Parathyroid adenoma (tissue), 2 donors: Measurements from ENCODE around the gene FBRSL1.

ENCODE experiments used
- H2AFZ ChIP-seq: fragments of 300-600 bp; sonication (generic); one replicate; pipeline ENCODE4 v1.7.0; 2017; ENCODE audit warnings: antibody characterized with exemption, mild to moderate bottlenecking
- H3K27ac ChIP-seq: fragments of 300-600 bp; sonication (generic); one replicate; pipeline ENCODE4 v1.7.0; 2017
- H3K27me3 ChIP-seq: fragments of 300-600 bp; sonication (generic); one replicate; pipeline ENCODE4 v1.7.0; 2017; ENCODE audit warnings: low read length; ENCODE audit not compliant: control insufficient read depth, insufficient read depth
- H3K36me3 ChIP-seq: fragments of 300-600 bp; sonication (generic); one replicate; pipeline ENCODE4 v1.7.0; 2017; ENCODE audit warnings: low read length; ENCODE audit not compliant: control insufficient read depth, insufficient read depth
- H3K4me1 ChIP-seq: fragments of 300-600 bp; sonication (generic); one replicate; pipeline ENCODE4 v1.7.0; 2017; ENCODE audit warnings: control low read depth
- H3K4me2 ChIP-seq: fragments of 300-600 bp; sonication (generic); one replicate; pipeline ENCODE4 v1.7.0; 2017; ENCODE audit warnings: low read length
- H3K4me3 ChIP-seq: fragments of 300-600 bp; sonication (generic); one replicate; pipeline ENCODE4 v1.7.0; 2017; ENCODE audit warnings: low read depth, low read length
- H3K79me2 ChIP-seq: fragments of 300-600 bp; sonication (generic); one replicate; pipeline ENCODE4 v1.7.0; 2017; ENCODE audit warnings: control low read depth
- H3K9ac ChIP-seq: fragments of 300-600 bp; sonication (generic); one replicate; pipeline ENCODE4 v1.7.0; 2017; ENCODE audit warnings: mild to moderate bottlenecking
- H3K9me3 ChIP-seq: fragments of 300-600 bp; sonication (generic); one replicate; pipeline ENCODE4 v1.7.0; 2017; ENCODE audit warnings: low read length; ENCODE audit not compliant: control insufficient read depth
- TF ChIP-seq, protein P1 (sequence below): fragments of 300-600 bp; sonication (generic); IDR thresholded peaks from one replicate; pipeline ENCODE4 v1.7.0; 2017; ENCODE audit warnings: antibody characterized with exemption, mild to moderate bottlenecking
- donor health status: primary hyperparathyroidism.

Gene FBRSL1

GRCh38 chr12:132551641-132552031, 61.7 kb downstream of the FBRSL1 start:
- no peak overlapping the region for H3K4me2 ChIP-seq
- no peak overlapping the region for H3K27ac ChIP-seq
- H3K9ac ChIP-seq: no peak overlapping the region
- TF ChIP-seq, protein P1, sequence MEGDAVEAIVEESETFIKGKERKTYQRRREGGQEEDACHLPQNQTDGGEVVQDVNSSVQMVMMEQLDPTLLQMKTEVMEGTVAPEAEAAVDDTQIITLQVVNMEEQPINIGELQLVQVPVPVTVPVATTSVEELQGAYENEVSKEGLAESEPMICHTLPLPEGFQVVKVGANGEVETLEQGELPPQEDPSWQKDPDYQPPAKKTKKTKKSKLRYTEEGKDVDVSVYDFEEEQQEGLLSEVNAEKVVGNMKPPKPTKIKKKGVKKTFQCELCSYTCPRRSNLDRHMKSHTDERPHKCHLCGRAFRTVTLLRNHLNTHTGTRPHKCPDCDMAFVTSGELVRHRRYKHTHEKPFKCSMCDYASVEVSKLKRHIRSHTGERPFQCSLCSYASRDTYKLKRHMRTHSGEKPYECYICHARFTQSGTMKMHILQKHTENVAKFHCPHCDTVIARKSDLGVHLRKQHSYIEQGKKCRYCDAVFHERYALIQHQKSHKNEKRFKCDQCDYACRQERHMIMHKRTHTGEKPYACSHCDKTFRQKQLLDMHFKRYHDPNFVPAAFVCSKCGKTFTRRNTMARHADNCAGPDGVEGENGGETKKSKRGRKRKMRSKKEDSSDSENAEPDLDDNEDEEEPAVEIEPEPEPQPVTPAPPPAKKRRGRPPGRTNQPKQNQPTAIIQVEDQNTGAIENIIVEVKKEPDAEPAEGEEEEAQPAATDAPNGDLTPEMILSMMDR: no peak
- H3K79me2 ChIP-seq: no peaks in the 10 kb centered on the region
- H3K36me3 ChIP-seq: no peaks in the 10 kb centered on the region
- H3K4me3 ChIP-seq: no peak overlapping the region
- H2AFZ ChIP-seq: no peak overlapping the region
- no peaks in the 10 kb centered on the region for H3K9me3 ChIP-seq
- H3K27me3 ChIP-seq: no peaks in the 10 kb centered on the region
- H3K4me1 ChIP-seq: no peaks in the 10 kb centered on the region

DNA sequence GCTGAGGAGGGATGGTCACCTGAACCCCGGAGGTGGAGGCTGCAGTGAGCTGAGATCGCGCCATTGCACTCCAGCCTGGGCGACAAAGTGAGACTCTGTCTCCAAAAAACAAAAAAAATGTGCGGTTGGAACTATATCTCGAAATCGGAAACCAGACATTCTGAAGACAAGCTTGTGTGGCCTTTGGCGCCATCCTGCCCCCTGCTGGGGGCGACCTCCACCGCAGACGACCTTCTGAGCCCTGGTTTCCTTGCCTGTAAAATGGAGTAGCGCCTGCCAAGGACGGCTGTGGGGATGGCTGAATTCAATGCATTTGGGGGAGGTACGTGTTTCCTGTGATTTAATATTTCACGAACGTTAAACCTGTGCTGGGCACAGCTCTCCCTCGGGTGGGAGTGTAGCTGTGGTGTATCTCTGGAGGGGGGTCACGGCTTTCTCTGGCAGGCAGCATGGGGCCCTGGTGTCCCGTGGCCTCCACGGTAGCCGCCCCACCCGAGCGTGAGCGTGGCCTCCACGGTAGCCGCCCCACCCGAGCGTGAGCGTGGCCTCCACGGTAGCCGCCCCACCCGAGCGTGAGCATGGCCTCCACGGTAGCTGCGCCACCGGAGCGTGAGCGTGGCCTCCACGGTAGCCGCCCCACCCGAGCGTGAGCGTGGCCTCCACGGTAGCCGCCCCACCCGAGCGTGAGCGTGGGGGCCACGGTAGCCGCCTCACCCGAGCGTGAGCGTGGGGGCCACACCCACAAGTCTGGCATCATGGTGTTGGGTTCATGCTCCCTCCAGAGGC, 65.1 kb downstream of the FBRSL1 start:
- no peaks in the 10 kb centered on the region for H3K4me1 ChIP-seq
- no peaks in the 10 kb centered on the region for H3K27me3 ChIP-seq
- H3K4me3 ChIP-seq: no peak overlapping the region
- TF ChIP-seq, protein P1: no peak
- no peak overlapping the region for H3K27ac ChIP-seq
- no peak overlapping the region for H3K9ac ChIP-seq
- no peaks in the 10 kb centered on the region for H3K79me2 ChIP-seq
- H3K9me3 ChIP-seq: no peaks in the 10 kb centered on the region
- no peak overlapping the region for H3K4me2 ChIP-seq
- H3K36me3 ChIP-seq: no peaks in the 10 kb centered on the region
- no peak overlapping the region for H2AFZ ChIP-seq

DNA sequence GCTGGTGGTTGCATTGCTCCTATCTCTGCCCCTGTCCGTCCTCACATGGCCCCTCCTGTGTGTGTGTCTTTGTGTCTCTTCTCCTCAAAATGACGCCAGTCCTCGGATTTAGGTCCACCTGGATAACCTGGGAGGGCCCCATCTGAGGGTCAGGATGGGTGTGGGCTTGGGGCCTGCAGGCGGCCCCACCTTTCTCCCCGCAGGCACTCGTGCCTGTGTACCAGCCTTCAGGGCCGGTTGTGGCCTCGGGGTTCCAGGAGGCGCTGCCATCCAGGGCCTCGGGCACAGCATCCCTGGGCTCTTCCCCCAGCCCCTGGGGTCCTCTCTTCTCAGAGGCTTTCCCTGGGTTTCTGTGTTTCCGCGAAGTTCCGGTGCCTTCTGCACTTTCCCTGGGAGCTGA, 65.7 kb downstream of the FBRSL1 start:
- no peak overlapping the region for H3K27ac ChIP-seq
- TF ChIP-seq, protein P1: no peak
- H2AFZ ChIP-seq: no peak overlapping the region
- no peaks in the 10 kb centered on the region for H3K36me3 ChIP-seq
- no peak overlapping the region for H3K4me3 ChIP-seq
- no peaks in the 10 kb centered on the region for H3K27me3 ChIP-seq
- no peaks in the 10 kb centered on the region for H3K9me3 ChIP-seq
- no peaks in the 10 kb centered on the region for H3K4me1 ChIP-seq
- no peaks in the 10 kb centered on the region for H3K79me2 ChIP-seq
- no peak overlapping the region for H3K4me2 ChIP-seq
- H3K9ac ChIP-seq: no peak overlapping the region

DNA sequence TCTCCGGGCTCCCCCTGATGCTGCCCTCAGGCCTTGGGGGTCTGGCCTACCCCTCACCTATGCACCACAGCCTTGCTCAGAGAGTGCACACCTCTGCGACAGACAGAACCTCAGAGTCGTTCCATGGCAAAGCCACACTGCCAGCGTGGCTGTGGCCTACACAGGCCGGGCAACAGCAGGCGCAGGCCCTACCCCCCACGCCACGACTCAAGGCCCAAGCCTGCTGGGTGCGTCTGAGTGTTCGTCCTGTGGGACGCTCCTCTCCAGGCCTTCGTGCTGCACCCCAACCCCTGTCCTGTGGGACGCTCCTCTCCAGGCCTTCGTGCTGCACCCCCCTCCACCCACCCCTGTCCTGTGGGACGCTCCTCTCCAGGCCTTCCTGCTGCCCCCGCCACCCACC, 66.3 kb downstream of the FBRSL1 start:
- no peak overlapping the region for H3K9ac ChIP-seq
- H3K4me2 ChIP-seq: no peak overlapping the region
- TF ChIP-seq, protein P1: no peak
- H3K36me3 ChIP-seq: no peaks in the 10 kb centered on the region
- H2AFZ ChIP-seq: no peak overlapping the region
- no peaks in the 10 kb centered on the region for H3K27me3 ChIP-seq
- no peak overlapping the region for H3K4me3 ChIP-seq
- H3K27ac ChIP-seq: no peak overlapping the region
- no peaks in the 10 kb centered on the region for H3K4me1 ChIP-seq
- H3K9me3 ChIP-seq: no peaks in the 10 kb centered on the region
- no peaks in the 10 kb centered on the region for H3K79me2 ChIP-seq

- H3K9me3 ChIP-seq: no peaks in the 10 kb centered on the region
- no peaks in the 10 kb centered on the region for H3K36me3 ChIP-seq
- H3K27me3 ChIP-seq: no peaks in the 10 kb centered on the region
- no peak overlapping the region for H3K4me3 ChIP-seq
- no peaks in the 10 kb centered on the region for H3K4me1 ChIP-seq
- no peak overlapping the region for H3K4me2 ChIP-seq
- no peak overlapping the region for H3K9ac ChIP-seq
- no peak overlapping the region for H2AFZ ChIP-seq
- TF ChIP-seq, protein P1: no peak
- H3K27ac ChIP-seq: no peak overlapping the region
- H3K79me2 ChIP-seq: no peaks in the 10 kb centered on the region
Measured at GRCh38 chr12:132556801-132557200, 66.8 kb downstream of the FBRSL1 start.
